B cell (primary cell): Measurements from ENCODE around the gene PEX10. TPM values are rescaled to one million over a fixed set of nuclear protein-coding genes. Genes with fewer than 3 reads are reported as not detected.
A peak's percentile ranks its signal among the peaks of the same experiment; 100 is the strongest.

ENCODE experiments used
- ATAC-seq: fragments of 200-7000 bp; cut with Tn5 transposase; one replicate; pipeline ENCODE4 v1.10.0; 2021; ENCODE audit warnings: low read depth, mild to moderate bottlenecking, moderate number of reproducible peaks, moderate library complexity
- CTCF ChIA-PET: fragments of 350-600 bp; sonication (Branson Sonifier 250); formaldehyde crosslinking; loops from one replicate; lab custom pipeline; 2021; ENCODE audit warnings: antibody characterized with exemption, inconsistent platforms; lab: Charles Lee
- POLR2A ChIA-PET: fragments of 350-600 bp; sonication (Branson Sonifier 250); formaldehyde crosslinking; loops from one replicate; lab custom pipeline; 2021; ENCODE audit warnings: antibody characterized with exemption; lab: Charles Lee
- DNase-seq: peaks from one replicate; pipeline ENCODE4 v3.0.0; 2013
- H2AFZ ChIP-seq: 2 replicates; pipeline ENCODE4 v1.6.1; 2012; ENCODE audit warnings: mild to moderate bottlenecking, low read depth, low read length; ENCODE audit not compliant: insufficient read depth, poor library complexity, severe bottlenecking
- H3K27ac ChIP-seq, 2 donors: 1 replicate in 1 of 2; 2 replicates in 1 of 2; pipeline ENCODE4 v1.5.1; 2012 to 2013; ENCODE audit warnings: low read length in 2 of 2, mild to moderate bottlenecking in 2 of 2, moderate library complexity in 1 of 2
- H3K27me3 ChIP-seq, 4 experiments: fragments of 200-600 bp in 1 of 4; sonication (generic) in 1 of 4; replicated peaks in 1 of 4; 1 replicate in 2 of 4; 2 replicates in 2 of 4; pipeline versions ENCODE4 v1.6.1 to v1.7.0; 2013 to 2016; ENCODE audit warnings: low read length in 3 of 4, mild to moderate bottlenecking in 2 of 4, mixed read lengths in 1 of 4, moderate library complexity in 1 of 4; ENCODE audit not compliant: insufficient read depth in 4 of 4, control insufficient read depth in 3 of 4; ENCODE audit errors: control extremely low read depth in 1 of 4
- H3K36me3 ChIP-seq, 2 experiments: replicated peaks in 1 of 2; 1 replicate in 1 of 2; 2 replicates in 1 of 2; pipeline versions ENCODE4 v1.6.1 to v1.7.1; 2013; ENCODE audit warnings: low read length in 1 of 2; ENCODE audit not compliant: insufficient read depth in 2 of 2, control insufficient read depth in 1 of 2; ENCODE audit errors: control extremely low read depth in 1 of 2, extremely low read depth in 1 of 2
- H3K4me1 ChIP-seq, 2 donors: fragments of 200-600 bp in 1 of 2; sonication (generic) in 1 of 2; 1 replicate in 1 of 2; 2 replicates in 1 of 2; pipeline versions ENCODE4 v1.5.1 to v1.6.1; 2013 to 2017; ENCODE audit warnings: low read length in 2 of 2; ENCODE audit not compliant: control insufficient read depth in 2 of 2, insufficient read depth in 2 of 2
- H3K4me2 ChIP-seq: replicated peaks from 2 replicates; pipeline ENCODE3; 2012; ENCODE audit warnings: mild to moderate bottlenecking, low read depth, low read length; ENCODE audit not compliant: poor library complexity, severe bottlenecking
- H3K4me3 ChIP-seq, 5 experiments: fragments of 200-600 bp in 1 of 5; sonication (generic) in 1 of 5; 1 replicate in 3 of 5; 2 replicates in 2 of 5; pipeline versions ENCODE4 v1.5.1 to v1.7.0; 2011 to 2016; ENCODE audit warnings: low read length in 4 of 5, mild to moderate bottlenecking in 4 of 5, low read depth in 2 of 5, control low read depth in 1 of 5, moderate library complexity in 1 of 5; ENCODE audit not compliant: insufficient read depth in 1 of 5; ENCODE audit errors: control extremely low read depth in 1 of 5, extremely low read depth in 1 of 5
- H3K79me2 ChIP-seq: fragments of 200-600 bp; sonication (generic); one replicate; pipeline ENCODE4 v1.6.0; 2016; ENCODE audit warnings: low read length; ENCODE audit not compliant: control insufficient read depth, insufficient read depth
- H3K9ac ChIP-seq: fragments of 200-600 bp; sonication (generic); 2 replicates; pipeline ENCODE4 v1.6.1; 2017; ENCODE audit warnings: mild to moderate bottlenecking, low read length, moderate library complexity
- H3K9me3 ChIP-seq, 3 donors: one replicate each; pipeline versions ENCODE4 v1.6.1 to v1.7.1; 2013; ENCODE audit warnings: low read length in 2 of 3; ENCODE audit not compliant: control insufficient read depth in 2 of 3, insufficient read depth in 1 of 3; ENCODE audit errors: control extremely low read depth in 1 of 3
- H4K20me1 ChIP-seq: 2 replicates; pipeline ENCODE4 v1.6.0; 2012; ENCODE audit warnings: mild to moderate bottlenecking, low read length; ENCODE audit not compliant: insufficient read depth, control insufficient read depth, poor library complexity, severe bottlenecking
- H3K27ac Mint-ChIP-seq: one replicate; pipeline ENCODE4 v1.8.0; 2021; ENCODE audit warnings: mixed read lengths
- H3K27me3 Mint-ChIP-seq: one replicate; pipeline ENCODE4 v1.8.0; 2021; ENCODE audit warnings: mixed read lengths
- H3K4me1 Mint-ChIP-seq: one replicate; pipeline ENCODE4 v1.8.0; 2021; ENCODE audit warnings: mixed read lengths
- H3K4me3 Mint-ChIP-seq: one replicate; pipeline ENCODE4 v1.8.0; 2021; ENCODE audit warnings: mixed read lengths
- H3K9me3 Mint-ChIP-seq: one replicate; pipeline ENCODE4 v1.8.0; 2022; ENCODE audit warnings: mixed read lengths; ENCODE audit not compliant: insufficient read depth
- CTCF ChIP-seq: fragments of 200-600 bp; IDR thresholded peaks from one replicate; pipeline ENCODE4 v1.8.0; 2022; ENCODE audit warnings: antibody characterized with exemption, mild to moderate bottlenecking
- EZH2 ChIP-seq: IDR thresholded peaks from 2 replicates; pipeline ENCODE4 v1.6.1; 2012; ENCODE audit warnings: borderline replicate concordance, low read depth, mild to moderate bottlenecking, moderate library complexity, low read length; ENCODE audit not compliant: insufficient read depth, poor library complexity, severe bottlenecking
- WGBS: methylation state at CpG from one replicate; pipeline ENCODE4 v1.1.5; 2013; ENCODE audit warnings: missing lambda C conversion rate; ENCODE audit not compliant: insufficient coverage; 5-methylcytosine and 5-hydroxymethylcytosine counted together
- intact Hi-C: fragments of 100-400 bp; cut with micrococcal nuclease; formaldehyde crosslinking; loops from one replicate; pipeline ENCODE4 v1.10.0; 2022
- polyA plus RNA-seq: library from polyadenylated mRNA; depleted of rRNA; stranded (reverse); fragments of >200 nt; gene quantifications from 2 replicates; pipeline ENCODE4 v1.2.3, GENCODE V29; 2012
- total RNA-seq, 2 donors: library from RNA; stranded (reverse); fragments of 120-200 nt in 1 of 2; gene quantifications; 1 replicate in 1 of 2; 2 replicates in 1 of 2; pipeline versions ENCODE4 v1.2.3 to v1.2.4, GENCODE V29; 2013 to 2022

Gene PEX10
- total and polyA plus RNA-seq, 2 donors (not counting 1 experiment from before 2014, with no cell fraction given), result 13.5 to 18.4 TPM

DNA sequence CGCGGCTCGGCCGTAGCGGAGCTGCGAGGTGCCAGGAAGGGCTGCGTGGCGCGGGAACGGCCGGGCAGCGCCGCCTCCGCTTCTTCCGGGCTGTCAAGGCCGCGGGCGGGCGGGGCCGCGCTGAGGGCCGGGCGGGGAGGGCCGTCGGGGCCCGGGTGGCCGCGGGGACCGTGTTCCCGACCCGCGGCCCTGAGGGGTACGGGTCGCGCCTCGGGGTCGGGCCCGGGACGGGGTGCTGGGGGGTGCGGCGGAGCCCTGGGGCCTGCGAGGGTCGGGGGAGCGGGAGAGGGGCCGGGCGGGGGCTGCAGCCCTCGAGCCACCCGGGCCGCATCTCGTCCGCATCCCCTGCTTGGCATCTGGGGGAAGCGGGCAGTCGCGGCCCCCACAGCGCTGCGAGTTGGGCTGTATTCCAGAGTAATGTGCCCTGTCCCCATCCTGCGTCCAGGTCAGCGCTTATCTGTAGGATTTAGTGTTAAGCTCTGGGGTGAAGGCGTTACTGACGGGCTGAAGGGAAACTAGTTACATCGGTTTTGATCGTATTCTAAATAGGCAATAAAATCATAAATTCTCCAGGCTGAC lies 20.3 kb downstream of the PEX10 start:
- Mint-ChIP-seq H3K27me3 (no peaks in the 10 kb centered on the region), H3K27ac (peak overlapping the region; percentile 88), H3K4me3 (peak overlapping the region; percentile 92), H3K9me3 (no peaks in the 10 kb centered on the region), H3K4me1 (peaks cover 51% of the 10 kb centered on the region)
- H3K9me3 ChIP-seq, result no peaks in the 10 kb centered on the region
- DNase-seq (no peak), ATAC-seq (peak; percentile 5)
- ChIA-PET POLR2A (interaction anchor here (1.0 to 1.6 kb wide), 15 partner anchors 10 to 203 kb away, joined by 3 to 12 read pairs (median 5); partner anchors contain the start of genes FAAP20, PANK4, PRXL2B and SKI), CTCF (interaction anchor here (0.8 to 3.1 kb wide), 8 partner anchors 8 to 259 kb away, joined by 3 to 27 read pairs (median 3); partner anchors contain the start of genes FAAP20 and PANK4)
- peaks cover 62% of the 10 kb centered on the region for H3K79me2 ChIP-seq
- H3K36me3 ChIP-seq, result peaks cover 2 to 37% of the 10 kb centered on the region in 2 experiments
- peak overlapping the region; percentile 97 for H3K4me2 ChIP-seq
- peak overlapping the region; percentile 99 for H2AFZ ChIP-seq
- H3K27me3 ChIP-seq, result no peaks in the 10 kb centered on the region
- TF ChIP-seq EZH2 (no peak), CTCF (no peak)
- H3K4me3 ChIP-seq, result peak overlapping the region; percentile 52 to 85 (median 65)
- peaks cover 25 to 45% of the 10 kb centered on the region in 2 donors for H3K4me1 ChIP-seq
- H3K9ac ChIP-seq, result peak overlapping the region; percentile 80
- intact Hi-C loops, result loop anchor here (1.0 to 2.0 kb wide), 8 partner anchors 20 to 483 kb away; partner anchors contain the start of genes FAAP20, PANK4 and PEX10
- peak overlapping the region; percentile 24 to 75 for H3K27ac ChIP-seq
- peaks cover 44% of the 10 kb centered on the region for H4K20me1 ChIP-seq
- under 1% methylated on average over 57 of the region's 62 CpGs for WGBS
